ENCODE measurements around the gene DNAJC7.

DNAJC7 gene

GRCh38 chr17:41972571-41973407 lies 44.5 kb downstream of the DNAJC7 start:
- no peak overlapping the region for H2BK120ac ChIP-seq (ENCODE audit: low read depth, low read length)
- H3K23ac ChIP-seq (ENCODE audit: low read length) = no peak overlapping the region
- no peak for DNase-seq
- no peak overlapping the region for H2BK5ac ChIP-seq (ENCODE audit: low read length)
- H3K4me1 ChIP-seq (ENCODE audit: control insufficient read depth, low read depth, low read length) = no peaks in the 10 kb centered on the region
- H3K27ac ChIP-seq (ENCODE audit: low read depth, low read length) = no peak overlapping the region
- H3K56ac ChIP-seq (ENCODE audit: low read length) = no peak overlapping the region
- no peak overlapping the region for H2AK5ac ChIP-seq (ENCODE audit: low read length)
- no CpG with 5 or more reads among the region's 22 CpGs for WGBS (ENCODE audit: extremely low coverage, insufficient coverage, low lambda C conversion rate)
- H3K27me3 ChIP-seq (ENCODE audit: insufficient read depth, low read length, poor library complexity) = no peaks in the 10 kb centered on the region
- no peak overlapping the region for H3K4me3 ChIP-seq (ENCODE audit: low read length)
- H3K4me2 ChIP-seq (ENCODE audit: low read length) = no peak overlapping the region
- H3K9ac ChIP-seq (ENCODE audit: low read length) = no peak overlapping the region
- H3K18ac ChIP-seq (ENCODE audit: low read length) = no peak overlapping the region
- no peak overlapping the region for H4K8ac ChIP-seq (ENCODE audit: low read depth, low read length)
- no peak overlapping the region for H2BK15ac ChIP-seq (replicated peaks; ENCODE audit: low read depth)
- peaks cover 13% of the 10 kb centered on the region for H3K36me3 ChIP-seq (ENCODE audit: control insufficient read depth, insufficient read depth, low read length)
- H3K79me2 ChIP-seq (ENCODE audit: control insufficient read depth, insufficient read depth, low read length) = no peaks in the 10 kb centered on the region
- no peak overlapping the region for H3K4ac ChIP-seq (ENCODE audit: low read depth, low read length)
- no peak overlapping the region for H4K5ac ChIP-seq (ENCODE audit: low read length)
- peaks cover 5% of the 10 kb centered on the region for H3K79me1 ChIP-seq (ENCODE audit: low read length)

- peaks cover 13% of the 10 kb centered on the region for H3K36me3 ChIP-seq (ENCODE audit: control insufficient read depth, insufficient read depth, low read length)
- H3K18ac ChIP-seq (ENCODE audit: low read length) = no peak overlapping the region
- H2AK5ac ChIP-seq (ENCODE audit: low read length) = no peak overlapping the region
- no peaks in the 10 kb centered on the region for H3K4me1 ChIP-seq (ENCODE audit: control insufficient read depth, low read depth, low read length)
- H3K27me3 ChIP-seq (ENCODE audit: insufficient read depth, low read length, poor library complexity) = no peaks in the 10 kb centered on the region
- no CpG with 5 or more reads among the region's 18 CpGs for WGBS (ENCODE audit: extremely low coverage, insufficient coverage, low lambda C conversion rate)
- H3K23ac ChIP-seq (ENCODE audit: low read length) = no peak overlapping the region
- no peak for DNase-seq
- H3K79me1 ChIP-seq (ENCODE audit: low read length) = peaks cover 11% of the 10 kb centered on the region
- no peaks in the 10 kb centered on the region for H3K79me2 ChIP-seq (ENCODE audit: control insufficient read depth, insufficient read depth, low read length)
- H4K5ac ChIP-seq (ENCODE audit: low read length) = no peak overlapping the region
- H2BK15ac ChIP-seq (replicated peaks; ENCODE audit: low read depth) = no peak overlapping the region
- H2BK120ac ChIP-seq (ENCODE audit: low read depth, low read length) = no peak overlapping the region
- no peak overlapping the region for H3K4ac ChIP-seq (ENCODE audit: low read depth, low read length)
- no peak overlapping the region for H3K4me3 ChIP-seq (ENCODE audit: low read length)
- H4K8ac ChIP-seq (ENCODE audit: low read depth, low read length) = no peak overlapping the region
- H2BK5ac ChIP-seq (ENCODE audit: low read length) = no peak overlapping the region
- no peak overlapping the region for H3K4me2 ChIP-seq (ENCODE audit: low read length)
- H3K56ac ChIP-seq (ENCODE audit: low read length) = no peak overlapping the region
- no peak overlapping the region for H3K9ac ChIP-seq (ENCODE audit: low read length)
- H3K27ac ChIP-seq (ENCODE audit: low read depth, low read length) = no peak overlapping the region
These were observed 45.3 kb downstream of the DNAJC7 start for GRCh38 chr17:41971721-41972523.

- Histone ChIP-seq H3K56ac (ENCODE audit: low read length) (no peak overlapping the region), H3K79me1 (ENCODE audit: low read length) (peaks cover 11% of the 10 kb centered on the region), H4K5ac (ENCODE audit: low read length) (no peak overlapping the region), H3K4ac (ENCODE audit: low read depth, low read length) (no peak overlapping the region), H3K4me1 (ENCODE audit: control insufficient read depth, low read depth, low read length) (peaks cover 2% of the 10 kb centered on the region), H2BK5ac (ENCODE audit: low read length) (no peak overlapping the region), H3K23ac (ENCODE audit: low read length) (no peak overlapping the region), H4K8ac (ENCODE audit: low read depth, low read length) (no peak overlapping the region), H2BK15ac (replicated peaks; ENCODE audit: low read depth) (no peak overlapping the region), H3K9ac (ENCODE audit: low read length) (no peak overlapping the region), H3K4me2 (ENCODE audit: low read length) (no peak overlapping the region), H3K27me3 (ENCODE audit: insufficient read depth, low read length, poor library complexity) (no peaks in the 10 kb centered on the region), H3K4me3 (ENCODE audit: low read length) (no peak overlapping the region), H3K79me2 (ENCODE audit: control insufficient read depth, insufficient read depth, low read length) (no peaks in the 10 kb centered on the region), H3K36me3 (ENCODE audit: control insufficient read depth, insufficient read depth, low read length) (peaks cover 13% of the 10 kb centered on the region), H2AK5ac (ENCODE audit: low read length) (no peak overlapping the region), H2BK120ac (ENCODE audit: low read depth, low read length) (no peak overlapping the region), H3K18ac (ENCODE audit: low read length) (no peak overlapping the region), H3K27ac (ENCODE audit: low read depth, low read length) (no peak overlapping the region)
- WGBS (ENCODE audit: extremely low coverage, insufficient coverage, low lambda C conversion rate) = no CpG with 5 or more reads among the region's 5 CpGs
- DNase-seq = no peak
These were observed 46.3 kb downstream of the DNAJC7 start for GRCh38 chr17:41970901-41971331.

GRCh38 chr17:41968676-41969075 lies 48.6 kb downstream of the DNAJC7 start:
- no peak overlapping the region for H4K5ac ChIP-seq (ENCODE audit: low read length)
- no CpG with 5 or more reads among the region's 10 CpGs for WGBS (ENCODE audit: extremely low coverage, insufficient coverage, low lambda C conversion rate)
- no peak overlapping the region for H2AK5ac ChIP-seq (ENCODE audit: low read length)
- peaks cover 8% of the 10 kb centered on the region for H3K36me3 ChIP-seq (ENCODE audit: control insufficient read depth, insufficient read depth, low read length)
- H3K23ac ChIP-seq (ENCODE audit: low read length) = no peak overlapping the region
- no peak overlapping the region for H2BK120ac ChIP-seq (ENCODE audit: low read depth, low read length)
- H3K4me2 ChIP-seq (ENCODE audit: low read length) = no peak overlapping the region
- no peak overlapping the region for H3K56ac ChIP-seq (ENCODE audit: low read length)
- no peak overlapping the region for H2BK5ac ChIP-seq (ENCODE audit: low read length)
- H3K79me2 ChIP-seq (ENCODE audit: control insufficient read depth, insufficient read depth, low read length) = no peaks in the 10 kb centered on the region
- H3K18ac ChIP-seq (ENCODE audit: low read length) = no peak overlapping the region
- H2BK15ac ChIP-seq (replicated peaks; ENCODE audit: low read depth) = no peak overlapping the region
- H3K9ac ChIP-seq (ENCODE audit: low read length) = no peak overlapping the region
- no peak overlapping the region for H3K27ac ChIP-seq (ENCODE audit: low read depth, low read length)
- DNase-seq = no peak
- H4K8ac ChIP-seq (ENCODE audit: low read depth, low read length) = no peak overlapping the region
- H3K27me3 ChIP-seq (ENCODE audit: insufficient read depth, low read length, poor library complexity) = no peaks in the 10 kb centered on the region
- H3K4me1 ChIP-seq (ENCODE audit: control insufficient read depth, low read depth, low read length) = peaks cover 2% of the 10 kb centered on the region
- H3K4ac ChIP-seq (ENCODE audit: low read depth, low read length) = no peak overlapping the region
- H3K79me1 ChIP-seq (ENCODE audit: low read length) = peaks cover 11% of the 10 kb centered on the region
- H3K4me3 ChIP-seq (ENCODE audit: low read length) = no peak overlapping the region

- Histone ChIP-seq H3K27me3 (ENCODE audit: insufficient read depth, low read length, poor library complexity) (no peaks in the 10 kb centered on the region), H3K27ac (ENCODE audit: low read depth, low read length) (no peak overlapping the region), H3K18ac (ENCODE audit: low read length) (no peak overlapping the region), H4K8ac (ENCODE audit: low read depth, low read length) (no peak overlapping the region), H3K4me3 (ENCODE audit: low read length) (no peak overlapping the region), H3K79me1 (ENCODE audit: low read length) (peaks cover 11% of the 10 kb centered on the region), H2AK5ac (ENCODE audit: low read length) (no peak overlapping the region), H2BK15ac (replicated peaks; ENCODE audit: low read depth) (no peak overlapping the region), H3K4me1 (ENCODE audit: control insufficient read depth, low read depth, low read length) (peaks cover 2% of the 10 kb centered on the region), H2BK5ac (ENCODE audit: low read length) (no peak overlapping the region), H3K56ac (ENCODE audit: low read length) (peak overlapping the region; percentile 90), H3K9ac (ENCODE audit: low read length) (no peak overlapping the region), H3K36me3 (ENCODE audit: control insufficient read depth, insufficient read depth, low read length) (peaks cover 8% of the 10 kb centered on the region), H2BK120ac (ENCODE audit: low read depth, low read length) (no peak overlapping the region), H3K4me2 (ENCODE audit: low read length) (no peak overlapping the region), H3K4ac (ENCODE audit: low read depth, low read length) (no peak overlapping the region), H3K23ac (ENCODE audit: low read length) (no peak overlapping the region), H3K79me2 (ENCODE audit: control insufficient read depth, insufficient read depth, low read length) (no peaks in the 10 kb centered on the region), H4K5ac (ENCODE audit: low read length) (no peak overlapping the region)
- no CpG with 5 or more reads among the region's 37 CpGs for WGBS (ENCODE audit: extremely low coverage, insufficient coverage, low lambda C conversion rate)
- no peak for DNase-seq
These were observed 49.2 kb downstream of the DNAJC7 start for GRCh38 chr17:41967921-41968578.
